Lower leg skin (tissue), 3 donors: Measurements from ENCODE around the gene GSTT2B.
"Not testable (repeated sequence)": the region's sequence is repeated elsewhere in the genome, so short reads cannot be mapped to it uniquely, and the experiment has no call there.

Source experiments
- POLR2A ChIP-seq, 2 donors: fragments of 450-650 bp; IDR thresholded peaks; one replicate each; pipeline ENCODE4 v1.6.1; 2016 to 2017; ENCODE audit warnings: antibody characterized with exemption in 2 of 2, mild to moderate bottlenecking in 1 of 2, moderate library complexity in 1 of 2
- TF ChIP-seq, protein P1 (sequence below), 3 donors: fragments of 450-650 bp; IDR thresholded peaks; one replicate each; pipeline ENCODE4 v1.5.1; 2016; ENCODE audit warnings: antibody characterized with exemption in 3 of 3, mild to moderate bottlenecking in 3 of 3, moderate library complexity in 2 of 3

DNA sequence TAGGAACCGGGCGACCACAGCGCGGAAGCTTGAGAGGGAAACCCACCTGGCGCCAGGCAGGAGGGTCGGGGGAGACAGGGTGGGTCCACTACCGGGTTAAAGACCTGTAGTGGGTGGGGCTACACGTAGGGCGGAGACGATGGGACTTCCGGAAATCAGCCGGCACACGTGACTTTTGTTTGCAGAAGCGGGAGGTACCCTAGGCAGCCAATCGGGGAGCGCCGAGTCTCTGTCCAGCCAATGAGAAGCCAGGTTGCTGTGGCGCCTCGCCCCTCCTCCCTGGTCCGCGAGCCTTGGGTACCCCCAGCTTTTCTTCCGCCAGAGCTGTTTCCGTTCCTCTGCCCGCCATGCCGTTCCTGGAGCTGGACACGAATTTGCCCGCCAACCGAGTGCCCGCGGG is 5.6 kb upstream of the GSTT2B start, which contains the start of gene DDTL:
- TF ChIP-seq, protein P1, sequence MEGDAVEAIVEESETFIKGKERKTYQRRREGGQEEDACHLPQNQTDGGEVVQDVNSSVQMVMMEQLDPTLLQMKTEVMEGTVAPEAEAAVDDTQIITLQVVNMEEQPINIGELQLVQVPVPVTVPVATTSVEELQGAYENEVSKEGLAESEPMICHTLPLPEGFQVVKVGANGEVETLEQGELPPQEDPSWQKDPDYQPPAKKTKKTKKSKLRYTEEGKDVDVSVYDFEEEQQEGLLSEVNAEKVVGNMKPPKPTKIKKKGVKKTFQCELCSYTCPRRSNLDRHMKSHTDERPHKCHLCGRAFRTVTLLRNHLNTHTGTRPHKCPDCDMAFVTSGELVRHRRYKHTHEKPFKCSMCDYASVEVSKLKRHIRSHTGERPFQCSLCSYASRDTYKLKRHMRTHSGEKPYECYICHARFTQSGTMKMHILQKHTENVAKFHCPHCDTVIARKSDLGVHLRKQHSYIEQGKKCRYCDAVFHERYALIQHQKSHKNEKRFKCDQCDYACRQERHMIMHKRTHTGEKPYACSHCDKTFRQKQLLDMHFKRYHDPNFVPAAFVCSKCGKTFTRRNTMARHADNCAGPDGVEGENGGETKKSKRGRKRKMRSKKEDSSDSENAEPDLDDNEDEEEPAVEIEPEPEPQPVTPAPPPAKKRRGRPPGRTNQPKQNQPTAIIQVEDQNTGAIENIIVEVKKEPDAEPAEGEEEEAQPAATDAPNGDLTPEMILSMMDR (IDR thresholded peaks at IDR 0.05), result not testable (repeated sequence)
- TF ChIP-seq POLR2A (IDR thresholded peaks at IDR 0.05), result not testable (repeated sequence)
